Lower leg skin (tissue), 4 donors: ENCODE measurements around the gene SEC24C. TPM values are rescaled to one million over a fixed set of nuclear protein-coding genes. Genes with fewer than 3 reads are reported as not detected.
A peak's percentile ranks its signal among the peaks of the same experiment; 100 is the strongest.

Experiments used
- DNase-seq, 2 donors: peaks; one replicate each; pipeline ENCODE4 v3.0.0-alpha.2; 2019; ENCODE audit warnings: low spot score in 2 of 2
- H3K4me3 ChIP-seq: fragments of 200-600 bp; sonication (generic); 2 replicates; pipeline ENCODE4 v1.5.1; 2017; ENCODE audit warnings: mild to moderate bottlenecking, low read depth; ENCODE audit not compliant: poor library complexity, severe bottlenecking
- CTCF ChIP-seq, 3 donors: fragments of 450-650 bp; IDR thresholded peaks; one replicate each; pipeline ENCODE4 v1.5.1; 2016; ENCODE audit warnings: antibody characterized with exemption in 3 of 3, mild to moderate bottlenecking in 3 of 3, moderate library complexity in 2 of 3
- POLR2A ChIP-seq, 2 donors: fragments of 450-650 bp; IDR thresholded peaks; one replicate each; pipeline ENCODE4 v1.6.1; 2016 to 2017; ENCODE audit warnings: antibody characterized with exemption in 2 of 2, mild to moderate bottlenecking in 1 of 2, moderate library complexity in 1 of 2
- whole genome bisulfite sequencing, 2 donors: methylation state at CpG; one replicate each; pipeline ENCODE4 v1.1.5; 2018; 5-methylcytosine and 5-hydroxymethylcytosine counted together
- intact Hi-C: fragments of 100-400 bp; cut with DNase I; formaldehyde crosslinking; loops from one replicate; pipeline ENCODE4 v1.15.0; 2023; ENCODE audit warnings: low total_unique reads
- total RNA-seq, 4 donors: library from RNA; depleted of rRNA; stranded (reverse); fragments of >200 nt; gene quantifications; one replicate each; pipeline ENCODE4 v1.1.0, GENCODE V29; 2016

SEC24C gene
- total RNA-seq, 4 donors from 2014 or later = 45.5 to 60.3 (median 58.1) TPM

GRCh38 chr10:73758704-73759511, 14.7 kb downstream of the SEC24C start:
- peak in 1 of 2 donors; percentile 42 for DNase-seq
- intact Hi-C loops = no loop called here
- 86 to 96% methylated on average over 9 of the region's 9 CpGs for WGBS, 2 donors
- no peak overlapping the region for H3K4me3 ChIP-seq
- TF ChIP-seq CTCF (IDR thresholded peaks at IDR 0.05) (no peak), POLR2A (IDR thresholded peaks at IDR 0.05) (no peak)

- peak in 1 of 2 donors; percentile 45 for DNase-seq
- intact Hi-C loops = no loop called here
- TF ChIP-seq CTCF (IDR thresholded peaks at IDR 0.05) = no peak
- TF ChIP-seq POLR2A (IDR thresholded peaks at IDR 0.05) = no peak
- no peak overlapping the region for H3K4me3 ChIP-seq
- 74 to 79% methylated on average over 5 of the region's 5 CpGs for WGBS, 2 donors
These were observed 15.4 kb downstream of the SEC24C start for GRCh38 chr10:73759512-73760115.

GRCh38 chr10:73761781-73762180, 17.6 kb downstream of the SEC24C start:
- intact Hi-C loops = no loop called here
- 93 to 94% methylated on average over 1 of the region's 1 CpG for WGBS, 2 donors
- TF ChIP-seq CTCF (IDR thresholded peaks at IDR 0.05) (no peak), POLR2A (IDR thresholded peaks at IDR 0.05) (no peak)
- DNase-seq = no peak
- H3K4me3 ChIP-seq = no peak overlapping the region

GRCh38 chr10:73762915-73763314, 18.7 kb downstream of the SEC24C start:
- 64 to 76% methylated on average over 2 of the region's 2 CpGs for WGBS, 2 donors
- no peak overlapping the region for H3K4me3 ChIP-seq
- TF ChIP-seq POLR2A (IDR thresholded peaks at IDR 0.05) = no peak
- no peak for TF ChIP-seq CTCF (IDR thresholded peaks at IDR 0.05)
- intact Hi-C loops = no loop called here
- DNase-seq = no peak

GRCh38 chr10:73763343-73763742, 19.2 kb downstream of the SEC24C start:
- no peak overlapping the region for H3K4me3 ChIP-seq
- WGBS, 2 donors = 90 to 96% methylated on average over 2 of the region's 2 CpGs
- DNase-seq = no peak
- TF ChIP-seq POLR2A (IDR thresholded peaks at IDR 0.05) (no peak), CTCF (IDR thresholded peaks at IDR 0.05) (no peak)
- intact Hi-C loops = no loop called here
